Measurements from ENCODE around the gene ADK. TPM values are rescaled to one million over a fixed set of nuclear protein-coding genes. Genes with fewer than 3 reads are reported as not detected.
"Not testable (repeated sequence)": the region's sequence is repeated elsewhere in the genome, so short reads cannot be mapped to it uniquely, and the experiment has no call there.

Gene ADK
- total RNA-seq, 1 experiment from 2014 or later: 26.8 TPM

GRCh38 chr10:74525885-74526284, 374.9 kb downstream of the ADK start:
- Histone ChIP-seq H3K23ac (ENCODE audit: insufficient read length, low read depth, low read length) (no peak overlapping the region), H4K8ac (replicated peaks; ENCODE audit: insufficient read length, low read depth, low read length) (no peak overlapping the region), H2AK5ac (ENCODE audit: insufficient read length, low read length) (no peak overlapping the region), H3K56ac (ENCODE audit: insufficient read length, low read depth, low read length) (no peak overlapping the region), H3T11ph (ENCODE audit: low read length) (no peak overlapping the region), H3K9ac (ENCODE audit: extremely low read depth, insufficient read length, low read length) (no peak overlapping the region), H3K4ac (ENCODE audit: low read depth, low read length) (no peak overlapping the region), H2BK5ac (ENCODE audit: insufficient read length, low read length) (no peak overlapping the region), H4K20me1 (ENCODE audit: control insufficient read depth, insufficient read depth, insufficient read length) (no peaks in the 10 kb centered on the region), H2BK15ac (ENCODE audit: low read depth, low read length) (no peak overlapping the region), H3K79me2 (ENCODE audit: insufficient read depth, low read length) (no peaks in the 10 kb centered on the region), H2BK120ac (ENCODE audit: low read depth, low read length, poor library complexity, severe bottlenecking) (no peak overlapping the region), H3K27me3 (ENCODE audit: insufficient read depth, low read length) (no peaks in the 10 kb centered on the region), H3K14ac (ENCODE audit: insufficient read depth, low read length) (no peak overlapping the region), H3K27ac (ENCODE audit: insufficient read length, low read depth, low read length) (no peak overlapping the region), H3K18ac (ENCODE audit: insufficient read length, low read depth, low read length) (no peak overlapping the region), H4K91ac (ENCODE audit: insufficient read length, low read depth, low read length) (no peak overlapping the region), H2BK20ac (ENCODE audit: low read depth, low read length, poor library complexity, severe bottlenecking) (no peak overlapping the region), H2AFZ (ENCODE audit: low read length) (no peak overlapping the region), H3K4me2 (ENCODE audit: insufficient read depth, insufficient read length, low read length) (no peak overlapping the region), H3K4me1 (ENCODE audit: insufficient read depth, low read length) (peaks cover 4% of the 10 kb centered on the region; the same call in 1 of the 2 replicates), H3K9me3 (ENCODE audit: control insufficient read depth, low read depth, low read length) (no peaks in the 10 kb centered on the region), H3K23me2 (ENCODE audit: insufficient read length, low read depth, low read length, poor library complexity, severe bottlenecking) (no peaks in the 10 kb centered on the region), H3K79me1 (ENCODE audit: insufficient read depth, low read depth, low read length, poor library complexity, severe bottlenecking) (no peaks in the 10 kb centered on the region), H2BK12ac (ENCODE audit: insufficient read length, low read depth, low read length) (no peak overlapping the region), H4K5ac (ENCODE audit: insufficient read length, low read depth, low read length) (no peak overlapping the region)
- no peaks in the 10 kb centered on the region for H3K36me3 Mint-ChIP-seq (ENCODE audit: insufficient read depth in 1 of 3, low read depth in 3 of 3)
- no peak for TF ChIP-seq CTCF (conservative IDR thresholded peaks at IDR 0.05)
- no CpG with 5 or more reads among the region's 3 CpGs for WGBS (ENCODE audit: extremely low coverage, insufficient read length, low lambda C conversion rate)
- peaks cover 16 to 26% of the 10 kb centered on the region in 2 experiments for H3K4me1 Mint-ChIP-seq
- H3K9me3 Mint-ChIP-seq: no peaks in the 10 kb centered on the region
- DNase-seq: no peak
- H3K27ac Mint-ChIP-seq: no peak overlapping the region
- no peak overlapping the region for H3K4me3 Mint-ChIP-seq
- H3K27me3 Mint-ChIP-seq (ENCODE audit: low read depth): no peaks in the 10 kb centered on the region

- not testable (repeated sequence) for H3K79me1 ChIP-seq (ENCODE audit: insufficient read depth, low read depth, low read length, poor library complexity, severe bottlenecking); H3K4me1 ChIP-seq (ENCODE audit: insufficient read depth, low read length); H3K23me2 ChIP-seq (ENCODE audit: insufficient read length, low read depth, low read length, poor library complexity, severe bottlenecking); H3K79me2 ChIP-seq (ENCODE audit: insufficient read depth, low read length); H3K36me3 Mint-ChIP-seq (ENCODE audit: insufficient read depth in 1 of 3, low read depth in 3 of 3); H2BK5ac ChIP-seq (ENCODE audit: insufficient read length, low read length); H2BK15ac ChIP-seq (ENCODE audit: low read depth, low read length); H3K27ac ChIP-seq (ENCODE audit: insufficient read length, low read depth, low read length); H4K91ac ChIP-seq (ENCODE audit: insufficient read length, low read depth, low read length); H4K5ac ChIP-seq (ENCODE audit: insufficient read length, low read depth, low read length); H2BK12ac ChIP-seq (ENCODE audit: insufficient read length, low read depth, low read length); H3K9ac ChIP-seq (ENCODE audit: extremely low read depth, insufficient read length, low read length); H3T11ph ChIP-seq (ENCODE audit: low read length); H2BK120ac ChIP-seq (ENCODE audit: low read depth, low read length, poor library complexity, severe bottlenecking); H3K9me3 Mint-ChIP-seq; H3K9me3 ChIP-seq (ENCODE audit: control insufficient read depth, low read depth, low read length); H4K20me1 ChIP-seq (ENCODE audit: control insufficient read depth, insufficient read depth, insufficient read length); H4K8ac ChIP-seq (replicated peaks; ENCODE audit: insufficient read length, low read depth, low read length); H2AK5ac ChIP-seq (ENCODE audit: insufficient read length, low read length); H2BK20ac ChIP-seq (ENCODE audit: low read depth, low read length, poor library complexity, severe bottlenecking); H3K4ac ChIP-seq (ENCODE audit: low read depth, low read length); H3K27me3 ChIP-seq (ENCODE audit: insufficient read depth, low read length); H3K23ac ChIP-seq (ENCODE audit: insufficient read length, low read depth, low read length); H3K18ac ChIP-seq (ENCODE audit: insufficient read length, low read depth, low read length); H2AFZ ChIP-seq (ENCODE audit: low read length); H3K27me3 Mint-ChIP-seq (ENCODE audit: low read depth); H3K56ac ChIP-seq (ENCODE audit: insufficient read length, low read depth, low read length); H3K4me2 ChIP-seq (ENCODE audit: insufficient read depth, insufficient read length, low read length); H3K4me3 Mint-ChIP-seq; DNase-seq; H3K14ac ChIP-seq (ENCODE audit: insufficient read depth, low read length)
- WGBS (ENCODE audit: extremely low coverage, insufficient read length, low lambda C conversion rate): no CpG with 5 or more reads among the region's 5 CpGs
- Mint-ChIP-seq H3K27ac (peak overlapping the region in 1 of 3 experiments; percentile 69; a peak in 2 of 7 replicates), H3K4me1 (peaks cover 5 to 14% of the 10 kb centered on the region in 2 experiments)
Observed at GRCh38 chr10:74527611-74528010, 376.6 kb downstream of the ADK start.
